KOPT-K1 (cell line): ENCODE data around the gene HTR2B.
"Not testable (repeated sequence)": the region's sequence is repeated elsewhere in the genome, so short reads cannot be mapped to it uniquely, and the experiment has no call there.

Source experiments
- H3K27ac ChIP-seq: fragments of 200-600 bp; sonication (generic); 2 replicates; pipeline ENCODE4 v1.5.1; 2016; ENCODE audit warnings: antibody characterized with exemption, mild to moderate bottlenecking, low read depth, low read length; ENCODE audit not compliant: poor library complexity, severe bottlenecking
- H3K36me3 ChIP-seq: fragments of 200-600 bp; sonication (generic); 2 replicates; pipeline ENCODE4 v1.5.1; 2017; ENCODE audit warnings: antibody characterized with exemption, mild to moderate bottlenecking, low read length, moderate library complexity; ENCODE audit not compliant: insufficient read depth
- H3K9me3 ChIP-seq: fragments of 200-600 bp; sonication (generic); 2 replicates; pipeline ENCODE4 v1.5.1; 2017; ENCODE audit warnings: antibody characterized with exemption, low read length, mild to moderate bottlenecking; ENCODE audit not compliant: insufficient read depth, poor library complexity, severe bottlenecking

HTR2B gene

DNA sequence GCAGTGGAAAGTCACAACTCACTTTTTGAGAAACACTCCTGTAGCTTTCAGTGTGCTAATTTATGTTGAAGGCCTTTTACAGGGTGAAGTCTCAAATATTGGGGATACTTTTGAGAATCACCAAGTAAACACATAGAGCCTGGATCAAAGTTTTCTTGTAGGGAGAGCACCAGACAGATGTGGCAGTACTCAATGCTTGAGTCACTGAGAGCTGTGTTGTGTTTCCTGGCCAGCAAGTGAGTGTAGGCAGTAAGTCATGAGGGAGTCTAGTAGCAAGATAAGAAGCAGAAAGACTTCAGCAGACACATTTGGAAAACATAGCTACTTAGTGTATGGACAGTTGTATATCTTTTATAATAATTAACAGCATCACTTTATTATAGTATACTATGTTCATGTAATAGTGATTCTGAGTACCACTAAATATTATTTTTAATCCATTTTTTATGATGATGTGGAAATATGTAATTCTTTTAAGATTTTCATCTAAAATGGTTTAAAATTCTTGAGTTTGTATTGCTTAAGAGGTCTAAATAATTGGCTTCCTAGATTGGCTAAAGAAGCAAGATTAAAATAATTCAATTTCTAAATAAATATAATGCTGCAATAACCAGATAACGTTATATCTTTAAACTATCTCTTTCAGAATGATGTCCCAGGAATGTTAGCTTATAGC lies 55.3 kb downstream of the HTR2B start:
- Histone ChIP-seq H3K36me3 (peaks cover 97% of the 10 kb centered on the region), H3K27ac (no peak overlapping the region), H3K9me3 (no peaks in the 10 kb centered on the region)

DNA sequence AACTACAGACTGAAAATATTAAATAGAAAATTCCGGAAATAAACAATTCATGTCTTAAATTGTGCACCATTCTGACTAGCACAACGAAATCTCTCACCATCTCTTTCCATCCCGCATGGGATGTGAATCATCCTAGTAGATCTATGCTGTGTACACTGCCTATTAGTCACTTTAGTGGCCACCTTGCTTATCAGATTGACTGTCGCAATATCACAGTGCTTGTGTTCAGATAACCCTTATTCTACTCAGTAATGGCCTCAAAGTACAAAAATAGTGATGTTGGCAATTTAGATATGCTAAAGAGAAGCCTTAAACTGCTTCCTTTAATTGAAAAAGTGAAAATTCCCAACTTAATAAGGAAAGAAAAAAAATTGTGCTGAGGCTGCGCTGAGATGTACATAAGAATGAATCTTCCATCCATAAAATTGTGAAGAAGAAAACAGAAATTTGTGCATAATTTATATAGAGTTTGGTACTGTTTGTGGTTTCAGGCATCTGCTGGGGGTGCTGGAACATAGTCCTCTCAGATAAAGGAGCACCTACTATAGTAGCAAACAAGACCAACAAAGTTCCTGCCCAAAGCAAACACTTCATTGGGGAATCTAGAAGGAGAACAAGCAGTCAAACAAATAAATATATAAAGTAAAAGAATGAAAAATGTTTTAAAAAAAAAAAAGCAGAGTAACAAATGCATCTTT lies 56.2 kb downstream of the HTR2B start:
- H3K27ac ChIP-seq, result no peak overlapping the region
- H3K36me3 ChIP-seq, result peaks cover 97% of the 10 kb centered on the region

DNA sequence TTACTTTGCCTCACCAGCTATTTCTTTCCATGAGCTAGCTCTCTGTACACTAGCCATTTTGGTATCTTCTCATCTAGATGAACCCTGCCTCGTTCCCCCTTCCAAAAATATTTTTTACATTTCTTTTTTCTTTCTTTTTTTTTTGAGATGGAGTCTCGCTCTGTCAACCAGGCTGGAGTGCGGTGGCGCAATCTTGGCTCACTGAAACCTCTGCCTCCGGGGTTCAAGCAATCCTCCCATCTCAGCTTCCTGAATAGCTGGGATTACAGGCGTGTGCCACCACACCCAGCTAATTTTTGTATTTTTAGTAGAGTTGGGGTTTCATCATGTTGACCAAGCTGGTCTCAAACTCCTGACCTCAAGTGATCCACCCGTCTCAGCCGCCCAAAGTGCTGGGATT lies 57.3 kb downstream of the HTR2B start:
- not testable (repeated sequence) for H3K27ac ChIP-seq, H3K9me3 ChIP-seq
- peaks cover 97% of the 10 kb centered on the region for H3K36me3 ChIP-seq

More for the DNA sequence above, 56.2 kb downstream of the HTR2B start:
- no peaks in the 10 kb centered on the region for H3K9me3 ChIP-seq

DNA sequence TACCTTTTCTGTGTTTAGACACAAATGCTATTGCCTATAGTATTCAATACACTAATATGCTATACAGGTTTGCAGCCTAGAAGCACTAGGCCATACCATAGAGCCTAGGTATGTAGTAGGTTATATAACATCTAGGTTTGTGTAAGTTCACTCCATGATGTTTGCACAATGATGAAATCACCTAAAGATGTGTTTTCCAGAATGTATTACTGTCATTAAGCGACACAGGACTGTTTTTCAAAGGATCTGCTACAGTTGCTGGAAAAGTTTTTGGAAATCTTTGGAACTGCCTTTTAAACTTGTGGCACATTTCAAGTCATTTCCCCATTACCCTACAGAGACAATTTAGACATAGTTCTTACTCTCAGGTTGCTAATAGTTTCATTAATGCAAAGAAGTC lies 58.9 kb downstream of the HTR2B start:
- Histone ChIP-seq H3K27ac (no peak overlapping the region), H3K9me3 (no peaks in the 10 kb centered on the region), H3K36me3 (peaks cover 98% of the 10 kb centered on the region)

DNA sequence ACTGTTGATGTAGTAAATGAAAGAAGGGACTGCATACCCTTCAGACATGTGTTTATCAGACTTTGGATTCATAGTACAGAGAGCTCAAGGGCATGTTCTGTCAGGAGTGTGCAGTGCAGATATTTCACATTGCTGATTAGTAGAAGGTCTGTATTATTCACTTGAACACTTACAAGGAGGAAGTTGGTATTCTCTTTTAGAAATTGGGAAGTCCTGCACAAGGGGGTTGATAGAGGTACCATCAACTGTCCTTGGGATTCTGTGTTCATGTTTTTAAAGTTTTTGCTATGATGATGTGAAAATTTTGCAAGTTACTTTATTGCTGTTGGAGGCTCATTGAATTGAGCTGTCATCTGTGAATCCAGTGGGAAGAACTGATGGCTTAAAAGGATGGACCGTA lies 61.5 kb downstream of the HTR2B start:
- Histone ChIP-seq H3K36me3 (peaks cover 84% of the 10 kb centered on the region), H3K27ac (no peak overlapping the region), H3K9me3 (no peaks in the 10 kb centered on the region)

DNA sequence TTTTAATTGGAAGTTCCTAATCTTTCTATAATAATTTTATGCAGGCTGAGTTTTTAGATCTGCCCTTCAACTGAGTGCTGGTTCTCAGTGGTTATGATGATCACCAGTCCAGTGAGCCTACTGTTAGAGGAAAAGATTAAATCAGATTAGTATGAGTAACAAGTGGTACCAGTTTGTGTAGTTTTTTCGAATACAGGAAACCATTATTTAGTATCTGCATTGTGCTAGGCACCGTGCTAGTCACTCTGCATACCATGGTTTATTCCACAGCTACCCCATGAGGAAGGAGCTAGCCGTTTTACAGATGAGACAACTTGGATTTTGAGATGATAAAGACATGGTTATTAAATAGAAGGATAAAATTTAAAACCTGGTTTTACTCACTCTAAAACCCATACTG lies 62.1 kb downstream of the HTR2B start:
- Histone ChIP-seq H3K27ac (no peak overlapping the region), H3K36me3 (peaks cover 79% of the 10 kb centered on the region), H3K9me3 (no peaks in the 10 kb centered on the region)

DNA sequence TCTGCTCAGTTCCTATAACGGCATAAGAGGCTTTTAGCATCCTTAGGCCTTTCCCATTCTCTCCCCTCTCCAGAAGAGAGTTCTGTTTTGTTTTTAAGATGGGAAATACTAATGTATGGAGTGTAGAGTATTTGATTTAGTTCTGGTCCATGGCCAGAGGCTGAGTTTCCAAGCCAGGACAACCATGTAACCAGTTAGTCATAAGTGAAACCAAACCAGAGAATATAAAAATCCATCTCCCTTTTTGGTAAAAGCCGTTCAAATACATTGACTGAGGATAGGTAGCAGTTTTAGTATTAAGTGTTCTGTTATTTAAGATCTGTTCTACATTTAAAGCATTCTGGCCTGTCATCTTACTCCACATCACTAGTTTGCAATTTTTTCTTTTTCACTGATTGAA lies 65.1 kb downstream of the HTR2B start:
- no peak overlapping the region for H3K27ac ChIP-seq
- H3K9me3 ChIP-seq, result no peaks in the 10 kb centered on the region
- H3K36me3 ChIP-seq, result peaks cover 48% of the 10 kb centered on the region

DNA sequence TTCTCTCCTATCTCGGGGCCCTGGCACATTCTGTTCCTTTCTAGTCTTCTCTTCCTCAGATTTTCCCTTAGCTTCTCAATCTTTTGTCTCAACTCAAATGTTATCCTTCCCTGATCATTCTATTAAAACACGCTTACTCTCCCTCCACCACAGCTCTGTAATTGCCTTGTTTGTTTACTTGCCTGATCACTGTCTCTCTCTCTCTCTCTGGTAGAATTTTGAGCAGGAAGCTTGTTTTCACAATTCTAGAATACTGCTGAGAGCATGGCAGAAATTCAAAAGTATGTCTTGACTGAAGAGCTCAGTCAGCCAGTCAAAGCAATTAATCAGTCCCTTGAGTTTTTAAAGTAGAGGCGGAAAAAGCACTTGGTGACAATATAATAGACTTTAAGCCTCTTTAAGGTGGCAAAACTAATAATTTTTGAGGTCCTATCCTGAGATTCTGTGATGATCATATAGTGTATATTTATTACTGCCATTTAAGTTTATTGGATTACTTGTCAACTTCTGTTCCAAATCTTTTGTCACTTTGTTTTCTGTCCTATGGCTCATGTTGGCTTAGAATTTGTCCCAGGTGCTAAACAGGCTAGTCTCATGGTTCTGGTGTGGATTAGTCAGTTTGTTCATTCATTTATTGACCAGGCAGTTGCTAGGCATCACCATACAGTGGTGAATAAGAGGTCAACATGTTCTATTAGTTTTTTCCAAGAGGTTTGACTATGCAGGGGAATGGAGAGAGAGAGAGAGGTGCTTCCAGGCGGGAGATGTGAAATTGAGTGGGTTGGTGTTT lies 65.9 kb downstream of the HTR2B start:
- no peak overlapping the region for H3K27ac ChIP-seq
- peaks cover 40% of the 10 kb centered on the region for H3K36me3 ChIP-seq
- no peaks in the 10 kb centered on the region for H3K9me3 ChIP-seq
